ENCODE results near the gene MYOD1.
A peak's percentile ranks its signal among the peaks of the same experiment; 100 is the strongest.

MYOD1 gene

DNA sequence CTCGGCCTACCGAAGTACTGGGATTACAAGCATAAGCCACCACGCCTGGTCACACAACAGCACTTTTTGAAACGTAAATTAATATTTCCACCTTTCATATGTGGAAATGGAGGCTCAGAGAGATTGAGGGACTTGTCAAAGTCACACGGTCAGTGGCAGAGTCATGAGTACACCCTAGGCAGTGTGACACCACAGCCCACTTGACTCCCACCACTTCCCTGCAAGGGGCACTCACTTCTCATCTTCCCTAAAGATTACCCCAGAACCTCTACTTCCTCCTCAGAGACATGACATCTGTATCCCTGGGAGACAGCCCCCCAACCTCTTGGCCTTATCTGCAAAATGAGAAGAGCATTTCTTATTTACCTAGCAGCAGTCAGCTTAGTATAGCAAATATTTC, 16.5 kb upstream of the MYOD1 start:
- DNase-seq (ENCODE audit: low read depth), result no peak
- H3K4me3 ChIP-seq (ENCODE audit: low read length), result no peak overlapping the region
- TF ChIP-seq, protein P1, sequence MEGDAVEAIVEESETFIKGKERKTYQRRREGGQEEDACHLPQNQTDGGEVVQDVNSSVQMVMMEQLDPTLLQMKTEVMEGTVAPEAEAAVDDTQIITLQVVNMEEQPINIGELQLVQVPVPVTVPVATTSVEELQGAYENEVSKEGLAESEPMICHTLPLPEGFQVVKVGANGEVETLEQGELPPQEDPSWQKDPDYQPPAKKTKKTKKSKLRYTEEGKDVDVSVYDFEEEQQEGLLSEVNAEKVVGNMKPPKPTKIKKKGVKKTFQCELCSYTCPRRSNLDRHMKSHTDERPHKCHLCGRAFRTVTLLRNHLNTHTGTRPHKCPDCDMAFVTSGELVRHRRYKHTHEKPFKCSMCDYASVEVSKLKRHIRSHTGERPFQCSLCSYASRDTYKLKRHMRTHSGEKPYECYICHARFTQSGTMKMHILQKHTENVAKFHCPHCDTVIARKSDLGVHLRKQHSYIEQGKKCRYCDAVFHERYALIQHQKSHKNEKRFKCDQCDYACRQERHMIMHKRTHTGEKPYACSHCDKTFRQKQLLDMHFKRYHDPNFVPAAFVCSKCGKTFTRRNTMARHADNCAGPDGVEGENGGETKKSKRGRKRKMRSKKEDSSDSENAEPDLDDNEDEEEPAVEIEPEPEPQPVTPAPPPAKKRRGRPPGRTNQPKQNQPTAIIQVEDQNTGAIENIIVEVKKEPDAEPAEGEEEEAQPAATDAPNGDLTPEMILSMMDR (conservative IDR thresholded peaks at IDR 0.05; ENCODE audit: low read length), result no peak

DNA sequence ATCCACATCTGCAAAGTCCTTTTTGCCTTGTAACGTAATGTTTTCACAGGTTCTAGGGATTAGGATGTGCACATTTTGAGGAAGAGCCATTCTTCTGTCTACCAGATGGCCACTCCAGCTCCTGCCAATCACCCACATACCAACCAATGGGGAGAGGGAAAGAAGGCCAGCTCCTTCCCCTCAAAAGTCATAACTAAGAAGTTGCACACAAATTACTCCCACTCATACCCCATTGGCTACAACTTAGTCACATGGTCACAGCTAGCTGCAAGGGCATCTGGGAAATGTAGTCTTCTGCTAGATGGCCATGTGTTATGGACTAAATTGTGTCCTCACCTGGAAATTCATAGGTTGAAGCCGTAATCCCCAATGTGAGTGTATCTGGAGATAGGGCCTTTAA, 15.4 kb upstream of the MYOD1 start:
- DNase-seq (ENCODE audit: low read depth), result peak; percentile 10
- TF ChIP-seq, protein P1 (conservative IDR thresholded peaks at IDR 0.05; ENCODE audit: low read length), result no peak
- no peak overlapping the region for H3K4me3 ChIP-seq (ENCODE audit: low read length)

DNA sequence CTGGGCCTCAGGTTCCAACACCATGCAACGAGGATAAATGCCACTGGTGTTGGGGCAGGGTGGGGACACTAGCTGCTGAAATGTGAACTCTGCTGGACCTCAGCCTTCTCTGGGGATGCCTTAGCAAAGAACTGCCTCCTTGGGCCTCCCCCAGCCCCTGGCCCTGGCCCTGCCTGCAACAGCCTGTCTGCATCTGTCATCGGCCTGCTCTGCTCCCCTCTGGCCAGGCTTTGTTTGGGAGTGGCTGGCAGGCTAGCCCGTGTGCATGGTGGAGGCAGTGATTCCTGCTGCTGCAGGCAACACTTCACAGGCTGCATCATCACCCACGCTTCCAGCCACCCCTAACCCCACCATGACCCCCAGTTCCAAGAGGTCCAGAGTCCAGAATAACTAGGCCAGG, 11.5 kb upstream of the MYOD1 start:
- no peak overlapping the region for H3K4me3 ChIP-seq (ENCODE audit: low read length)
- TF ChIP-seq, protein P1 (conservative IDR thresholded peaks at IDR 0.05; ENCODE audit: low read length), result no peak
- no peak for DNase-seq (ENCODE audit: low read depth)

DNA sequence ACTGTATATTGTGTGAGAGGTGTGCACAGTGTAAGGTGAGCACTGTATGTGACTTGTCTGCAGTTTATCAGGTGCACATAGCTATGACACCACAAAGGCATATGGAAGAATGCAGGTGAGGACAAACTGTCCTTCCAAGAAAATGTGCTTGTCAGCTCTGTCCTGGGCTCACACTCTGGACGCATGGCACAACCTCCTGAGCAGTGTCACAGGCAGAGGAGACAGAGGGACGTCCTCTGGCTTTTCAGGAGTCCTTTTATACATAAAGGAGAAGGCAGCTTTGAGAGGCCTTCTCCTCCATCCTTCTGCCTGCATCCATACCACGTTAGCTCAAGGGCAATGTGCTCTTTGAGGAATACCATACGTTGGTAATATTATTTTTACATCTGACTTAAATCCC, 7.5 kb upstream of the MYOD1 start:
- DNase-seq (ENCODE audit: low read depth), result no peak
- TF ChIP-seq, protein P1 (conservative IDR thresholded peaks at IDR 0.05; ENCODE audit: low read length), result no peak
- no peak overlapping the region for H3K4me3 ChIP-seq (ENCODE audit: low read length)

DNA sequence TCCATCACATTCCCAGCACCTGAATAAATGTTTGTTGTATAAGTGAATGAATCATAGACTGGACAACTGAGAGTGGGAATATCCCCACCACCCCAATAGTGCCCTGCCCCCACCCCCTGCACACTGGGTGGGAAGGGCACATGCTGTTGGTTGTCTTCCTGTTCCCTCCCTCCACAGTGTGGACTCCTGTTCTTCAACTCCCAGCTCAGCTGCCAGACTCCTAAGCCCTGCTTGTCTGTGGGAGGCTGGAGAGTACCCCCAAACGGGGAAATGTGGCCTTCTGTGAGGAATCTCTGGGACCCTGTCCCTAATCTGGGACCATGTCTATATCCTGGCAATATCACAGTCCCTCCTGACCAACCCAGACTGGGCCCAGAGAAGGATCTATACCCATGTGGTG, 5.5 kb upstream of the MYOD1 start:
- H3K4me3 ChIP-seq (ENCODE audit: low read length), result no peak overlapping the region
- TF ChIP-seq, protein P1 (conservative IDR thresholded peaks at IDR 0.05; ENCODE audit: low read length), result no peak
- no peak for DNase-seq (ENCODE audit: low read depth)

DNA sequence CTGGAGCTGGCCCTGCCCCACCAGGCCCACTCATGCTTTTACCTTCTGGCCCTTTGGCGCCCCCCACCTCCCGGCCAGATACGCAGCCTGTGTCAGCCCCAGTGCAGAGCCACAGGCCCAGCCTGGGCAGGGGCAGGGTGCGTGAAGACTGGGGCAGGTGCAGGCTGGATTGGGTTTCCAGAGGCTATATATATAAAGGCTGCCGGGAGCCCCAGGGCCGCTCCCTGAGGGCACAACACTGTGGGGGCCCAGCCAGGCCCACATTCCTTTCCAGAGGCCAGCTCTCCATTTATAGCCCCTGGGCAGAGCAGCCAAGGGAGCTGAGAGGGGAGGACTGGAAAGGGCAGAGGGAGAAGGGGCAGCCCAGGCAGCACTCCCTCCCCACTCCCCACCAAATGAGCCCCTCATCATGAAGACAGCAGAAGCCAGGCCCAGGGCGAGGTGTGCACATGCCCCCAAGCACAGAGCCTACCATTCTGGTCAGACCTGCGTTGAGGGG, 5.0 kb upstream of the MYOD1 start:
- no peak for DNase-seq (ENCODE audit: low read depth)
- TF ChIP-seq, protein P1 (conservative IDR thresholded peaks at IDR 0.05; ENCODE audit: low read length), result no peak
- no peak overlapping the region for H3K4me3 ChIP-seq (ENCODE audit: low read length)

DNA sequence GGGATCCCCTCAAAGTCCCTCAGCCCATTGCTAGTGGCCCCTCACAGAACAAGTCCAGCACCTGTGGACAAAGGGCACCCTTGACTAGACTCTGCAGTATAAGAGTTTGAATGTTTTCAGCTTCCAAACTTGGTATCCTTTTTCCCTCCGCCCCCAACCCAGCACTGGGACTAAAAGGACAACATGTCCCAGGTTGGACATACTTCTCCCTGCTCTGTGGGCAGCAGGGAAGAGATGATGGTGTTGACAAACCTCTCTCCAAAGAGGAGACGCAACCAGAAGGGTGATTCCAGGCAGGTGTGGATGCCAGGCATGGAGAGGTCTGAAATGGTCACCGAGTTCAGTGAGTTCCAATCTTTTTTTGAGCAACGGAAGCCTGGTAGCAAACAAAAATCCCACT, 4.5 kb upstream of the MYOD1 start:
- TF ChIP-seq, protein P1 (conservative IDR thresholded peaks at IDR 0.05; ENCODE audit: low read length), result no peak
- no peak overlapping the region for H3K4me3 ChIP-seq (ENCODE audit: low read length)
- no peak for DNase-seq (ENCODE audit: low read depth)
